HG02840 (cell line): ENCODE measurements around the gene BICC1.

Experiments
- ATAC-seq: cut with Tn5 transposase; IDR thresholded peaks from one replicate; pipeline ENCODE4 v1.9.1; 2021; ENCODE audit warnings: mild to moderate bottlenecking, moderate library complexity, moderate number of reproducible peaks; ENCODE audit not compliant: unreplicated experiment, low FRiP score

The BICC1 gene

GRCh38 chr10:58806970-58807628 lies 294.4 kb downstream of the BICC1 start:
- ATAC-seq, result no peak

GRCh38 chr10:58807629-58808022 lies 295.0 kb downstream of the BICC1 start:
- no peak for ATAC-seq

- no peak for ATAC-seq
Observed at GRCh38 chr10:58810751-58811150, 298.1 kb downstream of the BICC1 start.

- ATAC-seq, result no peak
Observed at GRCh38 chr10:58813573-58813972, 300.9 kb downstream of the BICC1 start.

GRCh38 chr10:58817201-58817846 lies 304.7 kb downstream of the BICC1 start:
- ATAC-seq, result no peak

- ATAC-seq, result no peak
Observed at GRCh38 chr10:58818900-58819299, 306.2 kb downstream of the BICC1 start.

GRCh38 chr10:58820386-58820785 lies 307.7 kb downstream of the BICC1 start:
- no peak for ATAC-seq

- ATAC-seq, result no peak
Observed at GRCh38 chr10:58820861-58821751, 308.4 kb downstream of the BICC1 start.

- no peak for ATAC-seq
Observed at GRCh38 chr10:58821752-58822056, 309.0 kb downstream of the BICC1 start.

GRCh38 chr10:58823983-58824382 lies 311.3 kb downstream of the BICC1 start:
- no peak for ATAC-seq

- ATAC-seq, result no peak
Observed at GRCh38 chr10:58824396-58824795, 311.7 kb downstream of the BICC1 start.

- ATAC-seq, result no peak
Observed at GRCh38 chr10:58826694-58827093, 314.0 kb downstream of the BICC1 start.

GRCh38 chr10:58827381-58827780 lies 314.7 kb downstream of the BICC1 start:
- ATAC-seq, result no peak

- no peak for ATAC-seq
Observed at GRCh38 chr10:58829839-58830238, 317.2 kb downstream of the BICC1 start.

- ATAC-seq, result no peak
Observed at GRCh38 chr10:58830697-58831096, 318.0 kb downstream of the BICC1 start.

GRCh38 chr10:58833771-58834561 lies 321.3 kb downstream of the BICC1 start:
- no peak for ATAC-seq

GRCh38 chr10:58836176-58836700 lies 323.6 kb downstream of the BICC1 start:
- ATAC-seq, result no peak

GRCh38 chr10:58836991-58837575 lies 324.4 kb downstream of the BICC1 start:
- no peak for ATAC-seq

GRCh38 chr10:58837826-58838225 lies 325.2 kb downstream of the BICC1 start:
- ATAC-seq, result no peak

GRCh38 chr10:58838561-58839208 lies 326.0 kb downstream of the BICC1 start:
- ATAC-seq, result no peak
